GM21423 (cell line): ENCODE data around the gene SYT10.
"Not testable (repeated sequence)": the region's sequence is repeated elsewhere in the genome, so short reads cannot be mapped to it uniquely, and the experiment has no call there.

Source experiments
- ATAC-seq: cut with Tn5 transposase; IDR thresholded peaks from one replicate; pipeline ENCODE4 v1.9.1; 2021; ENCODE audit warnings: mild to moderate bottlenecking, moderate library complexity; ENCODE audit not compliant: unreplicated experiment

The SYT10 gene

DNA sequence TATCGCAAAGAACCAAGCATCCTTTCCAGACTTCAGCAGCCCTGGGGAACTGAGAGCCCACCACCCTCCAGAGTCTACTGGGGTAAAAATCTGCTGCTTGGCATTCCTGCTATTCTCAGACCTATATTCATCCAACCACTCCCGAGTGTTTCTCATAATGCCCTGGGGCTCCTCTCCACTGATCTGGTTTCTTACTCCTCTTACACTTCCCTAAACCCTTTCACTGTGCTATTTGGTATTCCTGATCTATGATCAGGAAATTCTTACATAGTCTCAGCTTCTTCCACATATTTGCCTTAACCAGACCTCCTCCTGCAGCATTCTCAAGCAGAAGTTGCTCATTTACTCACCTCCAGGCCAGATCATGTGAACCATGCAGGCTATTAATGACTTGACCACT, 82.4 kb downstream of the SYT10 start:
- ATAC-seq: no peak

- no peak for ATAC-seq
Measured at GRCh38 chr12:33349791-33350190, 89.8 kb downstream of the SYT10 start.

DNA sequence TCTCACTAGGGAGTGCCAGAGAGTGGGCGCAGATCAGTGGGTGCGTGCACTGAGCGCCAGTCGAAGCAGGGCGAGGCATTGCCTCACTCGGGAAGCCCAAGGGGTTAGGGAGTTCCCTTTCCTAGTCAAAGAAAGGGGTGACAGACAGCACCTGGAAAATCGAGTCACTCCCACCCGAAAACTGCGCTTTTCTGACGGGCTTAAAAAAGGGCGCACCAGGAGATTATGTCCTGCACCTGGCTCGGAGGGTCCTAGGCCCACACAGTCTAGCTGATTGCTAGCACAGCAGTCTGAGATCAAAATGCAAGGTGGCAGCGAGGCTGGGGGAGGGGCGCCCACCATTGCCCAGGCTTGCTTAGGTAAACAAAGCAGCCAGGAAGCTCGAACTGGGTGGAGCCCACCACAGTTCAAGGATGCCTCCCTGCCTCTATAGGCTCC, 107.6 kb downstream of the SYT10 start:
- ATAC-seq: not testable (repeated sequence)

- ATAC-seq: no peak
Measured at GRCh38 chr12:33330940-33331339, 108.7 kb downstream of the SYT10 start.
